Erythroblast (primary cell): Measurements from ENCODE around the gene MSI2.

Experiments
- GATA1 ChIP-seq: IDR thresholded peaks from 2 replicates; pipeline ENCODE4 v1.6.1; 2011; ENCODE audit warnings: low read depth, mild to moderate bottlenecking, control low read depth, low read length, moderate library complexity
- POLR2A ChIP-seq: IDR thresholded peaks from 2 replicates; pipeline ENCODE4 v1.6.1; 2011; ENCODE audit warnings: mild to moderate bottlenecking, low read length

GRCh38 chr17:57631871-57632270 is 375.5 kb downstream of the MSI2 start:
- TF ChIP-seq POLR2A, result no peak
- TF ChIP-seq GATA1, result no peak
